VCaP (cell line): ENCODE measurements around the gene INSL3.

Experiments used
- H3K27ac ChIP-seq: fragments of 450-650 bp; 2 replicates; pipeline ENCODE4 v1.5.1; 2017
- CTCF ChIP-seq: fragments of 450-650 bp; conservative IDR thresholded peaks from 2 replicates; pipeline ENCODE4 v1.5.1; 2017; ENCODE audit warnings: mild to moderate bottlenecking, moderate library complexity

INSL3 gene

GRCh38 chr19:17821190-17821589 is at the start of gene INSL3:
Gene INSL3, minus strand, starts transcription at chr19:17821519. Its CDS starts 13 bp downstream, at chr19:17821506.
- no peak within 1 kb of the TSS for H3K27ac ChIP-seq
- no peak for TF ChIP-seq CTCF

GRCh38 chr19:17869114-17869608 is 47.8 kb upstream of the INSL3 start:
- no peak overlapping the region for H3K27ac ChIP-seq
- no peak for TF ChIP-seq CTCF

GRCh38 chr19:17868669-17869068 is 47.4 kb upstream of the INSL3 start:
- TF ChIP-seq CTCF = no peak
- no peak overlapping the region for H3K27ac ChIP-seq

- no peak overlapping the region for H3K27ac ChIP-seq
- TF ChIP-seq CTCF = no peak
Observed at GRCh38 chr19:17866964-17867486, 45.7 kb upstream of the INSL3 start.

- TF ChIP-seq CTCF = no peak
- peak overlapping the region; percentile 98; the same call in 1 of the 2 replicates for H3K27ac ChIP-seq
Observed at GRCh38 chr19:17866312-17866963, 45.1 kb upstream of the INSL3 start.

- TF ChIP-seq CTCF = no peak
- H3K27ac ChIP-seq = peak overlapping the region; percentile 98
Observed at GRCh38 chr19:17865364-17866311, 44.3 kb upstream of the INSL3 start.
